GM18951 (cell line): Measurements from ENCODE around the gene GPT2.

Experiments
- POLR2A ChIP-seq: IDR thresholded peaks from 4 replicates; pipeline ENCODE4 v1.6.1; 2011; ENCODE audit warnings: mild to moderate bottlenecking; ENCODE audit not compliant: insufficient read length, insufficient read depth; ENCODE audit errors: extremely low read depth
- in situ Hi-C: fragments of 300-500 bp; cut with MboI; formaldehyde crosslinking; loops from one replicate; pipeline ENCODE4 v1.12.0; 2022; ENCODE audit warnings: low sequenced_read_pairs, mixed read lengths, inconsistent platforms; ENCODE audit not compliant: unreplicated experiment

The GPT2 gene

GRCh38 chr16:46961373-46962353 lies 77.5 kb downstream of the GPT2 start:
- TF ChIP-seq POLR2A: no peak
- in situ Hi-C loops: no loop called here

- no peak for TF ChIP-seq POLR2A
- in situ Hi-C loops: no loop called here
Measured at GRCh38 chr16:46962629-46963028, 78.5 kb downstream of the GPT2 start.

- in situ Hi-C loops: no loop called here
Measured at GRCh38 chr16:46968063-46968435, 83.9 kb downstream of the GPT2 start.

DNA sequence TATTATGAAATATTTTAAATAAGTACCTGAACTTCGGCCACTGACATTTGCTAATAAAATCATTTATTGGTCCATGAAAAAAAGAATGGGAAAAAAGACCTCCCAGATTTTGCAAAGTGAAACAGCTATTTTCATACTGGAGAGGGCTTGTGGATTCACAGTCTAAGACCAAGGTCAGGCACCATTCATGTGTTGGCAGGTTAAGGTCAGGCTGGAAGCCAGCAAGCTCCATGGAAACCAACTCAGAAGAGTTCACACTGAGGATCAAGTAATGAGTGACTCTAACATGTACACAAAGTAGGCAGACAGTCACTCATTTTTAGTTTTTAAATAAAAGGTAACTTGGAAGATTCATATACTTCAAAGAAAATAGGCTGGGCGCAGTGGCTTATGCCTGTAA lies 85.9 kb downstream of the GPT2 start:
- TF ChIP-seq POLR2A: no peak
- in situ Hi-C loops: no loop called here

More at GRCh38 chr16:46968063-46968435, 83.9 kb downstream of the GPT2 start:
- no peak for TF ChIP-seq POLR2A

- in situ Hi-C loops: no loop called here
- no peak for TF ChIP-seq POLR2A
Measured at GRCh38 chr16:46971271-46971670, 87.1 kb downstream of the GPT2 start.

- in situ Hi-C loops: no loop called here
- TF ChIP-seq POLR2A: no peak
Measured at GRCh38 chr16:46972429-46973206, 88.5 kb downstream of the GPT2 start.

- TF ChIP-seq POLR2A: peak; percentile 86
- in situ Hi-C loops: no loop called here
Measured at GRCh38 chr16:46973207-46973995, 89.2 kb downstream of the GPT2 start, which contains the start of gene DNAJA2. DNAJA2 (minus strand) TSS chr16:46973674; CDS start chr16:46973572, 102 bp downstream.

DNA sequence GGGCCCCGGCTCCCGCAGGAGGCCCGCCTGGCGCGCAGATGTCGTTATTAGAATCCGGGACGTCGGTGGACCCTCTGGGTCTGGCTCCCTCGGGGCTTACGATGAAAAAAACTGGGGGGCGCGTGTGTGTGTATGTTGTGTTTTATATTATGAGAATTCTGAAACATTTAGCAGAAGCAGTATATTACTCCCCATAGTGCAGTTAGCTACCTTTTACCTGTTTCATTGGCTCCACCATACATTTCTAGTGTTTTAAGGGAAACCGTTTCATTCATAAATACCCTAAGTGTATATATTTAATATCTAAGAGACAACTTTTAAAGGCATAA lies 89.8 kb downstream of the GPT2 start:
- in situ Hi-C loops: no loop called here
- TF ChIP-seq POLR2A: no peak

DNA sequence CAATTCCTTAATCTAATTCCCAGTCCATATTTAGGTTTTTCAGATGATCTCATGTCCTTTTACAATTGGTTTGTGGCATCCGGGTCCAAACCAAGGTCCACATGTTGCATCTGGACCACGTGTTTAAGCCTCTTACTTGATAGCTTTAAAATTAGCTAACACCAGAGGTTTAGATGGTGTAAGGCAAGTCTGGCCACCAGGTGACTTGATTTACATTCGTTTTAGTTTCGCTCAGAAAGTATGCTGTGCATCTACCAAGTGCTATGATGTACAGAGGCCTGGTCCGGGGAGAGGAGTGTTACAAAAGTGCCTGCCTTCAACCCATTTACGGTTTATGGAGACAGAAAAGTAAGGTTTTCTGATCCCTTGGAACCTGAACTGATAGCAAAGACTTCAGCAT lies 90.2 kb downstream of the GPT2 start:
- TF ChIP-seq POLR2A: no peak
- in situ Hi-C loops: no loop called here

DNA sequence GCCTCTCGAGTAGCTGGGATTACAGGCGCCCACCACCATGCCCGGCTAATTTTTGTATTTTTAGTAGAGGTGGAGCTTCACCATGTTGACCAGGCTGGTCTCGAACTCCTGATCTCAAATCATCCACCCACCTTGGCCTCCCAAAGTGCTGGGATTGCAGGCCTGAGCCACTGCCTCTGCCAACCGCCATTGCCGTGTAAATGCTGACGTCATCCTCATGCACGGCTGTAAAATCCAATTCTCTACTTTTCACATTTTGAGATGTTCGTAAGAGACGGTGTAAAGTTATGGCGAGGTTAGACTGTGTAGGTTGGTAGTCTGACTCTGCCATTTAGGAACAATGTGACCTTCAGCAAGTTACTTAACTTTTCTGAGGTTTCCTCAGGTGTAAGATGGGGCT lies 91.0 kb downstream of the GPT2 start:
- TF ChIP-seq POLR2A: no peak
- in situ Hi-C loops: no loop called here

DNA sequence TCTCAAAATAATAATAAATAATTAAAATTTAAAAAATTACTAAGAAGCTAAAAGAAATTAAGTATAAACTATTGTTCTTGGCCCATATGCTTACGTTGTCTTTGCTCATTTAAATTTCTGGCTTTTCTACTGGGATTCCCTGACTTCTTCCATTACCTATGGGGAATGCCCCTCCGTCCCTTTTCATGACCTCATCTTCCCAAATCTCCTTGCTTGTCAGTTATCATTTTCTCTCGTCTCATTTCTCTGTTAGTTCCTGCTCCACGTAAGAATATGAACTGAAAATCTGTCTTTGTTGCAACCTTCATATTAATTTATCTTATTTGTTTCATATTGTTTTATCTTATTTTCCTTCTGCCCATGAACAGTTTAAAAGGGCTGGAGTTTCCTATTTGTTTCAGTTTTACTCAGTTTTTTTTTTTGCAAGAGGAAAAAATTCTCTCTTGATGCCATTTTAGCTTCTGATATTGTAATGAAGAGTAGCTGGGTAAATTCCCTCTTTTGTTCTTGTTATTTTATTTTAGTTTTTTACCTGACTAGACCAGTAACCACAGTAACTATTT lies 91.8 kb downstream of the GPT2 start:
- in situ Hi-C loops: no loop called here
- TF ChIP-seq POLR2A: no peak

DNA sequence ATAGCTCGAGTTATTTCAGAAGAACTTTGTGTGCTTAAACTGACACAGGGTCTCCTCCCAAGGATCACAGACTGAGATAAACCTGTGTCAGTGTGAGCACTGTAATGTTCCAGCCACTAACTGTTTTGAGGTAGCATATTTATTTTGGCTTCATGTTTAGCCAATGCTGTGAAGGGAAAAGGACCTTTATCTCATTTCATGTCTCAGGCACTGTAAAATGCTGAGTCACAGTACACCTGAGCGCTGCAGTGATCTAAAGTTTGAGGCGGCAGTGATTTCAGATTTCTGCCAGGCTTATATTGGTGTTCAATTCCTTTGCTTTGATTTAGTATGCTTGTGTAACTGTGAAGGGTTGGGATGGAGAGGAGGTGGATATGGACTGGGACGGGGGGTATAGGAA lies 92.4 kb downstream of the GPT2 start:
- TF ChIP-seq POLR2A: no peak
- in situ Hi-C loops: no loop called here
